ENCODE measurements around the gene LCE4A. TPM values are rescaled to one million over a fixed set of nuclear protein-coding genes. Genes with fewer than 3 reads are reported as not detected.

Gene LCE4A
- total RNA-seq, 1 donor from 2014 or later = not detected

- Mint-ChIP-seq H3K4me1 (no peaks in the 10 kb centered on the region), H3K27ac (no peak overlapping the region), H3K4me3 (no peak overlapping the region), H3K36me3 (no peaks in the 10 kb centered on the region), H3K27me3 (ENCODE audit: low read depth) (no peaks in the 10 kb centered on the region), H3K9me3 (peaks cover 75% of the 10 kb centered on the region)
- TF ChIP-seq CTCF (IDR thresholded peaks at IDR 0.05; ENCODE audit: unreplicated experiment) = no peak
- DNase-seq (ENCODE audit: low spot score in 2 of 2, unreplicated experiment in 2 of 2) = no peak
Observed at GRCh38 chr1:152752225-152752624, 44.3 kb downstream of the LCE4A start.

- no peak for DNase-seq (ENCODE audit: low spot score in 2 of 2, unreplicated experiment in 2 of 2)
- Mint-ChIP-seq H3K27me3 (ENCODE audit: low read depth) (no peaks in the 10 kb centered on the region), H3K4me1 (no peaks in the 10 kb centered on the region), H3K9me3 (peaks cover 75% of the 10 kb centered on the region), H3K4me3 (no peak overlapping the region), H3K27ac (no peak overlapping the region), H3K36me3 (no peaks in the 10 kb centered on the region)
- no peak for TF ChIP-seq CTCF (IDR thresholded peaks at IDR 0.05; ENCODE audit: unreplicated experiment)
Observed at GRCh38 chr1:152753586-152753985, 45.6 kb downstream of the LCE4A start.

DNA sequence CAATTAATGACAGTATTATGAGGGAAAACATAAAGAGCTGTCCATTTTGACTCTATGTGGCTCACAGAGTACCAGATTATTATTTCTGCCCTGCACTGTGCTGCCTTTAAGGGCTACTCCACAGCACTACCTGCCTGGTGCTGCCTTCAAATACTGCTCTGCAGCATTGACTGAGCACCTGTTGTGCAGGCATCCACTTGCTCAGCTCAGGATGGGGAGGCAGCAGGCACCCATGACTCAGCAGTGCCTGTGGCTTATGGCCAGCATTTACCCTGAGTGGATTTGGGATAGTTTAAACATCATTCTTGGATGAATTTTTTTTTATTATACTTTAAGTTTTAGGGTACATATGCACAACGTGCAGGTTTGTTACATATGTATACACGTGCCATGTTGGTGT, 48.9 kb downstream of the LCE4A start:
- Mint-ChIP-seq H3K4me3 (no peak overlapping the region), H3K27me3 (ENCODE audit: low read depth) (no peaks in the 10 kb centered on the region), H3K27ac (no peak overlapping the region), H3K9me3 (peaks cover 75% of the 10 kb centered on the region), H3K36me3 (no peaks in the 10 kb centered on the region), H3K4me1 (no peaks in the 10 kb centered on the region)
- DNase-seq (ENCODE audit: low spot score in 2 of 2, unreplicated experiment in 2 of 2) = no peak
- TF ChIP-seq CTCF (IDR thresholded peaks at IDR 0.05; ENCODE audit: unreplicated experiment) = no peak

GRCh38 chr1:152757747-152758146, 49.8 kb downstream of the LCE4A start, which contains the start of gene KPRP:
KPRP (plus strand) TSS chr1:152758025; CDS start chr1:152759589, 1,564 bp downstream.
- H3K27ac Mint-ChIP-seq = no peak within 1 kb of the TSS
- peaks cover 76% of the 10 kb centered on the region for H3K9me3 Mint-ChIP-seq
- H3K4me1 Mint-ChIP-seq = no peaks in the 10 kb centered on the region
- TF ChIP-seq CTCF (IDR thresholded peaks at IDR 0.05; ENCODE audit: unreplicated experiment) = no peak
- no peak within 1 kb of the TSS for H3K4me3 Mint-ChIP-seq
- no peak for DNase-seq (ENCODE audit: low spot score in 2 of 2, unreplicated experiment in 2 of 2)
- H3K27me3 Mint-ChIP-seq (ENCODE audit: low read depth) = no peaks in the 10 kb centered on the region
- no peaks in the 10 kb centered on the region for H3K36me3 Mint-ChIP-seq

- TF ChIP-seq CTCF (IDR thresholded peaks at IDR 0.05; ENCODE audit: unreplicated experiment) = no peak
- no peak overlapping the region for H3K4me3 Mint-ChIP-seq
- H3K27ac Mint-ChIP-seq = no peak overlapping the region
- no peaks in the 10 kb centered on the region for H3K27me3 Mint-ChIP-seq (ENCODE audit: low read depth)
- no peaks in the 10 kb centered on the region for H3K4me1 Mint-ChIP-seq
- H3K9me3 Mint-ChIP-seq = peaks cover 69% of the 10 kb centered on the region
- no peaks in the 10 kb centered on the region for H3K36me3 Mint-ChIP-seq
- no peak for DNase-seq (ENCODE audit: low spot score in 2 of 2, unreplicated experiment in 2 of 2)
Observed at GRCh38 chr1:152758636-152759035, 50.7 kb downstream of the LCE4A start.

Other genes with a start within 250 kb of the LCE4A start
- gene LCE5A, start 197.4 kb upstream of the LCE4A start, total RNA-seq = not detected in 3 replicates
- gene CRCT1, start 193.7 kb upstream of the LCE4A start, total RNA-seq = not detected in 3 replicates
- gene LCE3E, start 141.4 kb upstream of the LCE4A start, total RNA-seq = not detected in 3 replicates
- gene LCE3D, start 127.6 kb upstream of the LCE4A start, total RNA-seq = not detected in 3 replicates
- not detected in 3 replicates for gene LCE3C, start 107.9 kb upstream of the LCE4A start, total RNA-seq
- not detected in 3 replicates for gene LCE3B, start 94.3 kb upstream of the LCE4A start, total RNA-seq
- gene LCE3A, start 85.1 kb upstream of the LCE4A start, total RNA-seq = not detected in 3 replicates
- not detected in 3 replicates for gene LCE2D, start 44.8 kb upstream of the LCE4A start, total RNA-seq
- not detected in 3 replicates for gene LCE2C, start 32.9 kb upstream of the LCE4A start, total RNA-seq
- not detected in 3 replicates for gene LCE2B, start 22.0 kb upstream of the LCE4A start, total RNA-seq
- not detected in 3 replicates for gene LCE2A, start 9.8 kb upstream of the LCE4A start, total RNA-seq
- gene KPRP, start 49.9 kb downstream of the LCE4A start, total RNA-seq = not detected in 3 replicates
- gene LCE1F, start 67.0 kb downstream of the LCE4A start, total RNA-seq = not detected in 3 replicates
- not detected in 3 replicates for gene LCE1E, start 78.1 kb downstream of the LCE4A start, total RNA-seq
- gene LCE1D, start 88.6 kb downstream of the LCE4A start, total RNA-seq = not detected in 3 replicates
- gene LCE1C, start 98.5 kb downstream of the LCE4A start, total RNA-seq = not detected in 3 replicates
- gene LCE1B, start 103.8 kb downstream of the LCE4A start, total RNA-seq = not detected in 3 replicates
- not detected in 3 replicates for gene LCE1A, start 119.3 kb downstream of the LCE4A start, total RNA-seq
- not detected in 3 replicates for gene LCE6A, start 134.7 kb downstream of the LCE4A start, total RNA-seq
- gene LCE7A, start 151.8 kb downstream of the LCE4A start, total RNA-seq = not detected in 3 replicates
- gene SMCP, start 170.2 kb downstream of the LCE4A start, total RNA-seq = not detected in 3 replicates
- gene IVL, start 200.4 kb downstream of the LCE4A start, total RNA-seq = 0.11 to 0.34 TPM (median 0.27 TPM) in 3 replicates
- gene SPRR5, start 239.0 kb downstream of the LCE4A start, total RNA-seq = not detected in 3 replicates